Adrenal gland (tissue), 5 donors: ENCODE measurements around the gene ANKRD40CL.

Experiments used
- POLR2A ChIP-seq, 2 donors: fragments of 450-650 bp; IDR thresholded peaks; one replicate each; pipeline ENCODE4 v1.6.1; 2017; ENCODE audit warnings: antibody characterized with exemption in 2 of 2, mild to moderate bottlenecking in 2 of 2, moderate library complexity in 1 of 2
- TF ChIP-seq, protein P1 (sequence below), 6 experiments: fragments of 450-650 bp in 4 of 6; fragments of 200-600 bp in 2 of 6; sonication (generic) in 1 of 6; IDR thresholded peaks; 1 replicate in 5 of 6; 2 replicates in 1 of 6; pipeline versions ENCODE4 v1.5.1 to v1.8.0; 2016 to 2021; ENCODE audit warnings: antibody characterized with exemption in 6 of 6, mild to moderate bottlenecking in 2 of 6, moderate library complexity in 1 of 6
- donor health status: DM: no; HTN: no; CAD: no.

GRCh38 chr17:50754521-50754920 is 12.8 kb downstream of the ANKRD40CL start:
- TF ChIP-seq, protein P1, sequence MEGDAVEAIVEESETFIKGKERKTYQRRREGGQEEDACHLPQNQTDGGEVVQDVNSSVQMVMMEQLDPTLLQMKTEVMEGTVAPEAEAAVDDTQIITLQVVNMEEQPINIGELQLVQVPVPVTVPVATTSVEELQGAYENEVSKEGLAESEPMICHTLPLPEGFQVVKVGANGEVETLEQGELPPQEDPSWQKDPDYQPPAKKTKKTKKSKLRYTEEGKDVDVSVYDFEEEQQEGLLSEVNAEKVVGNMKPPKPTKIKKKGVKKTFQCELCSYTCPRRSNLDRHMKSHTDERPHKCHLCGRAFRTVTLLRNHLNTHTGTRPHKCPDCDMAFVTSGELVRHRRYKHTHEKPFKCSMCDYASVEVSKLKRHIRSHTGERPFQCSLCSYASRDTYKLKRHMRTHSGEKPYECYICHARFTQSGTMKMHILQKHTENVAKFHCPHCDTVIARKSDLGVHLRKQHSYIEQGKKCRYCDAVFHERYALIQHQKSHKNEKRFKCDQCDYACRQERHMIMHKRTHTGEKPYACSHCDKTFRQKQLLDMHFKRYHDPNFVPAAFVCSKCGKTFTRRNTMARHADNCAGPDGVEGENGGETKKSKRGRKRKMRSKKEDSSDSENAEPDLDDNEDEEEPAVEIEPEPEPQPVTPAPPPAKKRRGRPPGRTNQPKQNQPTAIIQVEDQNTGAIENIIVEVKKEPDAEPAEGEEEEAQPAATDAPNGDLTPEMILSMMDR (IDR thresholded peaks at IDR 0.05), result no peak
- TF ChIP-seq POLR2A (IDR thresholded peaks at IDR 0.05), result no peak
